ENCODE measurements around the gene NAA35. TPM values are rescaled to one million over a fixed set of nuclear protein-coding genes. Genes with fewer than 3 reads are reported as not detected.
"Not testable (repeated sequence)": the region's sequence is repeated elsewhere in the genome, so short reads cannot be mapped to it uniquely, and the experiment has no call there.

The NAA35 gene
- total and polyA plus RNA-seq, 7 donors, result 13.7 to 36.8 (median 25.0) TPM

DNA sequence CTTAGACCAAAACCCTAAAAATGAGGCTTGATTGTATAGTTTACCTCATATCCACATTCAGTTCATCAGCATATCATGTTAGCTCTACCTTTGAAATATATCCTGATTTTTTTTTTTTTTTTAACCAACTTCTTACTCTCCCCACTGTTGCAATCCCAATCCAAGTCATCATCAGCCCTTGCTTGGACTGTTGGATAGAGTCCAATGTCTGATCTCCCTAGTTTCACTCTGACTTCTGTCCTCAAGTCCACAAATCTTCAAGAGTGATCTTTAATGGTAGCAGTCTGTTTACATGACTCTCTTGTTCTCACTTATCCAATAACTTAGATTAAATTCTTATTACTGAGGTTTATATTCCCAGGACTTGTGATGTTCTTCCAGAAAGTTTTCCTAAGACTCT, 30.8 kb downstream of the NAA35 start:
- DNase-seq (no peak), ATAC-seq (no peak)
- Histone ChIP-seq H3K4me3 (no peak overlapping the region), H3K36me3 (ENCODE audit: insufficient read depth in 1 of 2, low read depth in 1 of 2) (peaks cover 5 to 62% of the 10 kb centered on the region in 2 donors), H3K27ac (no peak overlapping the region), H3K9me3 (no peaks in the 10 kb centered on the region), H3K4me1 (no peaks in the 10 kb centered on the region), H3K27me3 (ENCODE audit: insufficient read depth in 3 of 3, low read length in 2 of 3) (no peaks in the 10 kb centered on the region)
- TF ChIP-seq, protein P1, sequence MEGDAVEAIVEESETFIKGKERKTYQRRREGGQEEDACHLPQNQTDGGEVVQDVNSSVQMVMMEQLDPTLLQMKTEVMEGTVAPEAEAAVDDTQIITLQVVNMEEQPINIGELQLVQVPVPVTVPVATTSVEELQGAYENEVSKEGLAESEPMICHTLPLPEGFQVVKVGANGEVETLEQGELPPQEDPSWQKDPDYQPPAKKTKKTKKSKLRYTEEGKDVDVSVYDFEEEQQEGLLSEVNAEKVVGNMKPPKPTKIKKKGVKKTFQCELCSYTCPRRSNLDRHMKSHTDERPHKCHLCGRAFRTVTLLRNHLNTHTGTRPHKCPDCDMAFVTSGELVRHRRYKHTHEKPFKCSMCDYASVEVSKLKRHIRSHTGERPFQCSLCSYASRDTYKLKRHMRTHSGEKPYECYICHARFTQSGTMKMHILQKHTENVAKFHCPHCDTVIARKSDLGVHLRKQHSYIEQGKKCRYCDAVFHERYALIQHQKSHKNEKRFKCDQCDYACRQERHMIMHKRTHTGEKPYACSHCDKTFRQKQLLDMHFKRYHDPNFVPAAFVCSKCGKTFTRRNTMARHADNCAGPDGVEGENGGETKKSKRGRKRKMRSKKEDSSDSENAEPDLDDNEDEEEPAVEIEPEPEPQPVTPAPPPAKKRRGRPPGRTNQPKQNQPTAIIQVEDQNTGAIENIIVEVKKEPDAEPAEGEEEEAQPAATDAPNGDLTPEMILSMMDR (IDR thresholded peaks at IDR 0.05), result no peak
- intact Hi-C loops (cut with DNase I), result no loop called here

DNA sequence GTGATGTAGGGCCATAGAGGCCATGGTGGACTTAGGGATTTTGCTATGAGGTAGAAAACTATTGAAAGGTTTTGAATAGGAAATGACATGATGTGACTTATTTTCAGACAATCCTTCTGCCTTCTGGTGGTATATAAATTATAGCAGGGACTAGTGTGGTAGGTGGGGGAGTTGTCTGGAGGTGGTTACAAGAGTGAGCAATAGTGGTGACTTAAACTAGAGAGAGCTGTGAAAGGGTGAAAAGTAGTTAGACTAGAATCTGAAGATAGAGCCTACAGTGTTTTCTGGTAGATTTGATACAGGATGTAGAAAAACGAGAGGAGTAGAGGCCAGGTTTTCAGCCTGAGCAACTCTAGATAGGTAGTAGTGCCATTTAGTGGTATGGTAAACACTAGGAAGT, 32.3 kb downstream of the NAA35 start:
- H3K4me3 ChIP-seq, result no peak overlapping the region
- 83 to 97% (median 86%) methylated on average over 1 of the region's 1 CpG for WGBS, 3 donors
- DNase-seq (no peak), ATAC-seq (no peak)
- TF ChIP-seq, protein P1 (IDR thresholded peaks at IDR 0.05), result no peak
- no peak overlapping the region for H3K27ac ChIP-seq
- H3K4me1 ChIP-seq, result no peaks in the 10 kb centered on the region
- peaks cover 5 to 71% of the 10 kb centered on the region in 2 donors for H3K36me3 ChIP-seq (ENCODE audit: insufficient read depth in 1 of 2, low read depth in 1 of 2)
- H3K27me3 ChIP-seq (ENCODE audit: insufficient read depth in 3 of 3, low read length in 2 of 3), result no peaks in the 10 kb centered on the region
- H3K9me3 ChIP-seq, result no peaks in the 10 kb centered on the region
- intact Hi-C loops (cut with DNase I), result no loop called here

DNA sequence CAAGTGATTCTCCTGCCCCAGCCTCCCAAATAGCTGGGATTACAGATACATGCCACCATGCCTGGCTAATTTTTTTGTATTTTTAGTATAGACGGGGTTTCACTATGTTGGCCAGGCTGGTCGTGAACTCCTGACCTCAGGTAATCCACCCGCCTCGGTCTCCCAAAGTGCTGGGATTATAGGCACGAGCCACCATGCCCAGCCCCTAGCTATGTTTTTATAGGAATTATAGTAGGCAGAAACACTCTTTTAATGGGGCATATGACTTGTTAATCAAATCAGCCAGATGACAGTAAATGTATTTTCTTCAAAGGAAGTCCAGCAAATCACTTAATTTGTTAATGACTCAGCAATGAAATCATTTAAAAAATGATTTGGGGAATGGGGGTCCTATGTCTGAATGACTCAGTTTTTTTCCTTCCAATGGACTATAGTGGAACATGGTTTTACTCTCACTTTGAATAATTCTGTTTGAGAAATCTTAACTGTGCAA, 33.2 kb downstream of the NAA35 start:
- H3K27me3 ChIP-seq (ENCODE audit: insufficient read depth in 3 of 3, low read length in 2 of 3); ATAC-seq; H3K27ac ChIP-seq; intact Hi-C loops (cut with DNase I); H3K9me3 ChIP-seq; DNase-seq; H3K4me1 ChIP-seq; H3K4me3 ChIP-seq: not testable (repeated sequence)
- 90 to 94% (median 93%) methylated on average over 5 of the region's 5 CpGs for WGBS, 3 donors
- H3K36me3 ChIP-seq (ENCODE audit: insufficient read depth in 1 of 2, low read depth in 1 of 2), result peaks cover 5 to 77% of the 10 kb centered on the region in 2 donors

DNA sequence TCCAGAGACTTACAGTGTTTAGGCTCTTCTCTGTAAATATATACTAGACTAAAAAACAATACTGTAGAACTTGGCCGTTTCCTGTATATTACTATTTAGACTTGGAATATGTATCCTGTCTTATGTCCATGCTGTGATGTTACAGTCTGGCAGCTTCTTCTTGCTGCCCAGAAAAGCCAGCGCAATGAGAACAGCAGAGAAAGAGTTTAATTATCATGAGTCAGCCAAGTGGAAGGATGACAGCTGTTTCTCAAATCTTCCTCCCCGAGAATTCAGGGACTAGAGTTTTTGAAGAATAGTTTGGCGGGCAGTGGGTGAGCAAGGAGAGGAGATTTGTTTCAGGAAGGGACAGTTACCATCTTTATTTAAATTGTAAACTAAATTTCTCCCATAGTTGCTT, 37.5 kb downstream of the NAA35 start:
- WGBS, 3 donors, result 57 to 61% (median 59%) methylated on average over 4 of the region's 4 CpGs
- H3K36me3 ChIP-seq (ENCODE audit: insufficient read depth in 1 of 2, low read depth in 1 of 2), result peaks cover 0 to 93% of the 10 kb centered on the region in 2 donors
- TF ChIP-seq, protein P1 (IDR thresholded peaks at IDR 0.05), result no peak
- no peaks in the 10 kb centered on the region for H3K4me1 ChIP-seq
- no peaks in the 10 kb centered on the region for H3K9me3 ChIP-seq
- H3K27me3 ChIP-seq (ENCODE audit: insufficient read depth in 3 of 3, low read length in 2 of 3), result no peaks in the 10 kb centered on the region
- no peak overlapping the region for H3K4me3 ChIP-seq
- intact Hi-C loops (cut with DNase I), result no loop called here
- ATAC-seq, result no peak
- no peak overlapping the region for H3K27ac ChIP-seq
- DNase-seq, result no peak

DNA sequence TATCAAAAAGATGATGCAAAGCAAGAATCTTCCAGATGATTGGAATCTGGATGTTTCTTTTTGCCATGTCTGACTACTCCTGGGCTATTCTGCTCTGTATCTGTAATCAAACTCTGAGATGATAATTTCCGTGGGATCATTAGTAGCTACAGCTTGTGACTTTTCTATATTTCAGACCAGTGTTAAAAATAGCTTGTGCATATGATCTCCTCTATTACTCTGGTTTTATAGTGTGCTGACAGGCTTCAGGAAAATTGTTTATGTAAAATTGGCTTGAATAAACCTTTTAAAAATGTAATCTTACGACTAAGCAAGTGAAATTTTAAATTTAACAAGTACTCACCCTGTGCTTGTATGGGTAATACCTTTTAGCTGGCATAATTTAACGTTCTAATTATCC, 40.4 kb downstream of the NAA35 start:
- Histone ChIP-seq H3K36me3 (ENCODE audit: insufficient read depth in 1 of 2, low read depth in 1 of 2) (peaks cover 6 to 87% of the 10 kb centered on the region in 2 donors), H3K9me3 (no peaks in the 10 kb centered on the region), H3K27ac (no peak overlapping the region), H3K27me3 (ENCODE audit: insufficient read depth in 3 of 3, low read length in 2 of 3) (no peaks in the 10 kb centered on the region), H3K4me3 (no peak overlapping the region), H3K4me1 (no peaks in the 10 kb centered on the region)
- ATAC-seq, result no peak
- intact Hi-C loops (cut with DNase I), result no loop called here
- WGBS, 3 donors, result 55 to 77% (median 60%) methylated on average over 3 of the region's 3 CpGs
- DNase-seq, result no peak
- TF ChIP-seq, protein P1 (IDR thresholded peaks at IDR 0.05), result no peak
